Osteoblast (primary cell): ENCODE results near the gene OR10C1. TPM values are rescaled to one million over a fixed set of nuclear protein-coding genes. Genes with fewer than 3 reads are reported as not detected.

Source experiments
- DNase-seq: peaks from one replicate; pipeline ENCODE4 v3.0.0; 2011; ENCODE audit warnings: low spot score, mixed read lengths; ENCODE audit not compliant: insufficient read length; ENCODE audit errors: missing footprints
- H2AFZ ChIP-seq: 2 replicates; pipeline ENCODE4 v1.6.0; 2011; ENCODE audit warnings: mild to moderate bottlenecking, low read length
- H3K27ac ChIP-seq: 2 replicates; pipeline ENCODE4 v1.5.1; 2011; ENCODE audit warnings: mild to moderate bottlenecking, low read depth, low read length, moderate library complexity
- H3K27me3 ChIP-seq: 2 replicates; pipeline ENCODE4 v1.6.0; 2012; ENCODE audit warnings: mild to moderate bottlenecking, control low read depth, inconsistent platforms, low read length, moderate library complexity; ENCODE audit not compliant: insufficient read depth
- H3K36me3 ChIP-seq: 2 replicates; pipeline ENCODE4 v1.5.1; 2011; ENCODE audit warnings: mild to moderate bottlenecking, low read length, control low read depth, moderate library complexity; ENCODE audit not compliant: insufficient read depth
- H3K4me1 ChIP-seq: 2 replicates; pipeline ENCODE4 v1.5.1; 2011; ENCODE audit warnings: mild to moderate bottlenecking, low read length, control low read depth, moderate library complexity; ENCODE audit not compliant: insufficient read depth
- H3K4me2 ChIP-seq: 2 replicates; pipeline ENCODE4 v1.6.0; 2011; ENCODE audit warnings: mild to moderate bottlenecking, low read length; ENCODE audit not compliant: insufficient read depth
- H3K4me3 ChIP-seq: fragments of 200-600 bp; sonication (generic); 3 replicates; pipeline ENCODE4 v1.5.1; 2012; ENCODE audit warnings: mild to moderate bottlenecking, low read length, inconsistent platforms; ENCODE audit not compliant: insufficient read depth
- H3K79me2 ChIP-seq: 2 replicates; pipeline ENCODE4 v1.6.0; 2012; ENCODE audit warnings: mild to moderate bottlenecking, low read length, control low read depth, inconsistent platforms; ENCODE audit not compliant: insufficient read depth
- H3K9me3 ChIP-seq: 2 replicates; pipeline ENCODE4 v1.5.1; 2011; ENCODE audit warnings: low read depth, low read length, control low read depth
- H4K20me1 ChIP-seq: 2 replicates; pipeline ENCODE4 v1.6.0; 2012; ENCODE audit warnings: mild to moderate bottlenecking, low read length, control low read depth; ENCODE audit not compliant: insufficient read depth
- CTCF ChIP-seq: IDR thresholded peaks from 2 replicates; pipeline ENCODE4 v1.5.1; 2011; ENCODE audit warnings: mild to moderate bottlenecking, low read depth, low read length, moderate library complexity; ENCODE audit errors: extremely low read depth
- total RNA-seq: library from RNA; depleted of rRNA; stranded (reverse); fragments of >200 nt; gene quantifications from 2 replicates; pipeline ENCODE4 v1.2.3, GENCODE V29; 2012

Gene OR10C1
- total RNA-seq, 1 donor, result not detected

- no peak for TF ChIP-seq CTCF
- no peak overlapping the region for H2AFZ ChIP-seq
- H4K20me1 ChIP-seq, result no peaks in the 10 kb centered on the region
- no peak overlapping the region for H3K4me2 ChIP-seq
- no peaks in the 10 kb centered on the region for H3K79me2 ChIP-seq
- no peaks in the 10 kb centered on the region for H3K36me3 ChIP-seq
- H3K4me1 ChIP-seq, result no peaks in the 10 kb centered on the region
- H3K27ac ChIP-seq, result no peak overlapping the region
- DNase-seq, result no peak
- no peaks in the 10 kb centered on the region for H3K27me3 ChIP-seq
- no peaks in the 10 kb centered on the region for H3K9me3 ChIP-seq
- no peak overlapping the region for H3K4me3 ChIP-seq
Observed at GRCh38 chr6:29483186-29483585, 44.1 kb downstream of the OR10C1 start.

GRCh38 chr6:29483735-29484134, 44.6 kb downstream of the OR10C1 start:
- Histone ChIP-seq H3K27me3 (no peaks in the 10 kb centered on the region), H3K4me1 (no peaks in the 10 kb centered on the region), H3K4me2 (no peak overlapping the region), H3K79me2 (no peaks in the 10 kb centered on the region), H2AFZ (no peak overlapping the region), H4K20me1 (no peaks in the 10 kb centered on the region), H3K36me3 (no peaks in the 10 kb centered on the region), H3K4me3 (no peak overlapping the region), H3K27ac (no peak overlapping the region), H3K9me3 (no peaks in the 10 kb centered on the region)
- no peak for DNase-seq
- TF ChIP-seq CTCF, result no peak

- Histone ChIP-seq H3K4me2 (no peak overlapping the region), H2AFZ (no peak overlapping the region)
- no peak for TF ChIP-seq CTCF
Observed at GRCh38 chr6:29486577-29486976, 47.5 kb downstream of the OR10C1 start.

GRCh38 chr6:29487131-29487530, 48.0 kb downstream of the OR10C1 start:
- Histone ChIP-seq H3K4me3 (no peak overlapping the region), H3K27me3 (no peaks in the 10 kb centered on the region), H3K79me2 (no peaks in the 10 kb centered on the region), H3K4me1 (no peaks in the 10 kb centered on the region), H2AFZ (no peak overlapping the region), H4K20me1 (no peaks in the 10 kb centered on the region), H3K27ac (no peak overlapping the region), H3K9me3 (no peaks in the 10 kb centered on the region), H3K36me3 (no peaks in the 10 kb centered on the region), H3K4me2 (no peak overlapping the region)
- no peak for TF ChIP-seq CTCF
- DNase-seq, result no peak

More at GRCh38 chr6:29486577-29486976, 47.5 kb downstream of the OR10C1 start:
- no peak for DNase-seq
- Histone ChIP-seq H3K27me3 (no peaks in the 10 kb centered on the region), H4K20me1 (no peaks in the 10 kb centered on the region), H3K79me2 (no peaks in the 10 kb centered on the region), H3K4me3 (no peak overlapping the region), H3K27ac (no peak overlapping the region), H3K4me1 (no peaks in the 10 kb centered on the region), H3K36me3 (no peaks in the 10 kb centered on the region), H3K9me3 (no peaks in the 10 kb centered on the region)
